ENCODE measurements around the gene TNNT2.

TNNT2 gene

GRCh38 chr1:201335901-201336300 is 41.6 kb downstream of the TNNT2 start:
- no peak overlapping the region for H3K4me3 ChIP-seq (ENCODE audit: low read depth, low read length)

GRCh38 chr1:201335174-201335870 is 42.2 kb downstream of the TNNT2 start:
- no peak overlapping the region for H3K4me3 ChIP-seq (ENCODE audit: low read depth, low read length)
- TF ChIP-seq CTCF (IDR thresholded peaks at IDR 0.05; ENCODE audit: borderline replicate concordance, insufficient read depth, low read depth, low read length): no peak

More at GRCh38 chr1:201335901-201336300, 41.6 kb downstream of the TNNT2 start:
- no peak for TF ChIP-seq CTCF (IDR thresholded peaks at IDR 0.05; ENCODE audit: borderline replicate concordance, insufficient read depth, low read depth, low read length)

- TF ChIP-seq CTCF (IDR thresholded peaks at IDR 0.05; ENCODE audit: borderline replicate concordance, insufficient read depth, low read depth, low read length): no peak
- H3K4me3 ChIP-seq (ENCODE audit: low read depth, low read length): no peak overlapping the region
Measured at GRCh38 chr1:201334325-201335173, 42.9 kb downstream of the TNNT2 start.

GRCh38 chr1:201332616-201333335 is 44.7 kb downstream of the TNNT2 start:
- no peak for TF ChIP-seq CTCF (IDR thresholded peaks at IDR 0.05; ENCODE audit: borderline replicate concordance, insufficient read depth, low read depth, low read length)
- no peak overlapping the region for H3K4me3 ChIP-seq (ENCODE audit: low read depth, low read length)

GRCh38 chr1:201332021-201332420 is 45.5 kb downstream of the TNNT2 start:
- H3K4me3 ChIP-seq (ENCODE audit: low read depth, low read length): no peak overlapping the region
- TF ChIP-seq CTCF (IDR thresholded peaks at IDR 0.05; ENCODE audit: borderline replicate concordance, insufficient read depth, low read depth, low read length): no peak

GRCh38 chr1:201331166-201331565 is 46.3 kb downstream of the TNNT2 start:
- no peak overlapping the region for H3K4me3 ChIP-seq (ENCODE audit: low read depth, low read length)
- no peak for TF ChIP-seq CTCF (IDR thresholded peaks at IDR 0.05; ENCODE audit: borderline replicate concordance, insufficient read depth, low read depth, low read length)
